ENCODE results near the gene ODC1.

DNA sequence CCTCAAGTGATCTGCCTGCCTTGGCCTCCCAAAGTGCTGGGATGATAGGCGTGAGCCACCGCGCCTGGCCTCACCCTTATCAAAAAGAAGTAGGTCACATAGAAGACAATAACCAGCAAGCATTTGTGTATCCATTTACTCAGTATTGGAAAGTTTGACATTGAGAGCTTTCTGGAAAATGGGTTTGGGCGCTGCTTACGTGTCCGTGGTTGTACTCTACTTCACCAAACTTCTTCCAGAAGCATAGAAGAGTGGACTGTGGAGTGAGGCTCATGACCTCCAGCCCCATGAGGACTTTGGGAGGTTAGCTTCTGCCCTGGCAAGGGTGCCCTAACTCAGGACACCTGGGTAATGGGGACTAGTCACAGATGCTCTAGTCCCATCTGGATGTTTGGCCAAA is 3.7 kb upstream of the ODC1 start:
- TF ChIP-seq, protein P1, sequence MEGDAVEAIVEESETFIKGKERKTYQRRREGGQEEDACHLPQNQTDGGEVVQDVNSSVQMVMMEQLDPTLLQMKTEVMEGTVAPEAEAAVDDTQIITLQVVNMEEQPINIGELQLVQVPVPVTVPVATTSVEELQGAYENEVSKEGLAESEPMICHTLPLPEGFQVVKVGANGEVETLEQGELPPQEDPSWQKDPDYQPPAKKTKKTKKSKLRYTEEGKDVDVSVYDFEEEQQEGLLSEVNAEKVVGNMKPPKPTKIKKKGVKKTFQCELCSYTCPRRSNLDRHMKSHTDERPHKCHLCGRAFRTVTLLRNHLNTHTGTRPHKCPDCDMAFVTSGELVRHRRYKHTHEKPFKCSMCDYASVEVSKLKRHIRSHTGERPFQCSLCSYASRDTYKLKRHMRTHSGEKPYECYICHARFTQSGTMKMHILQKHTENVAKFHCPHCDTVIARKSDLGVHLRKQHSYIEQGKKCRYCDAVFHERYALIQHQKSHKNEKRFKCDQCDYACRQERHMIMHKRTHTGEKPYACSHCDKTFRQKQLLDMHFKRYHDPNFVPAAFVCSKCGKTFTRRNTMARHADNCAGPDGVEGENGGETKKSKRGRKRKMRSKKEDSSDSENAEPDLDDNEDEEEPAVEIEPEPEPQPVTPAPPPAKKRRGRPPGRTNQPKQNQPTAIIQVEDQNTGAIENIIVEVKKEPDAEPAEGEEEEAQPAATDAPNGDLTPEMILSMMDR (tag by site-specific recombination; IDR thresholded peaks at IDR 0.05) = no peak
- TF ChIP-seq ZNF660 (tag by site-specific recombination; IDR thresholded peaks at IDR 0.05) (no peak), YY1 (tag by site-specific recombination; IDR thresholded peaks at IDR 0.05) (no peak), ZNF121 (tag by site-specific recombination; IDR thresholded peaks at IDR 0.05) (no peak), ZNF24 (tag by site-specific recombination; IDR thresholded peaks at IDR 0.05) (no peak), ZNF19 (tag by site-specific recombination; IDR thresholded peaks at IDR 0.05; ENCODE audit: low read depth) (no peak), ZNF114 (tag by site-specific recombination; IDR thresholded peaks at IDR 0.05) (no peak), ZNF248 (tag by site-specific recombination; IDR thresholded peaks at IDR 0.05) (no peak), ZNF138 (tag by site-specific recombination; IDR thresholded peaks at IDR 0.05; ENCODE audit: borderline replicate concordance) (no peak), KLF16 (tag by site-specific recombination; IDR thresholded peaks at IDR 0.05) (no peak)
- TF ChIP-seq, protein P2, sequence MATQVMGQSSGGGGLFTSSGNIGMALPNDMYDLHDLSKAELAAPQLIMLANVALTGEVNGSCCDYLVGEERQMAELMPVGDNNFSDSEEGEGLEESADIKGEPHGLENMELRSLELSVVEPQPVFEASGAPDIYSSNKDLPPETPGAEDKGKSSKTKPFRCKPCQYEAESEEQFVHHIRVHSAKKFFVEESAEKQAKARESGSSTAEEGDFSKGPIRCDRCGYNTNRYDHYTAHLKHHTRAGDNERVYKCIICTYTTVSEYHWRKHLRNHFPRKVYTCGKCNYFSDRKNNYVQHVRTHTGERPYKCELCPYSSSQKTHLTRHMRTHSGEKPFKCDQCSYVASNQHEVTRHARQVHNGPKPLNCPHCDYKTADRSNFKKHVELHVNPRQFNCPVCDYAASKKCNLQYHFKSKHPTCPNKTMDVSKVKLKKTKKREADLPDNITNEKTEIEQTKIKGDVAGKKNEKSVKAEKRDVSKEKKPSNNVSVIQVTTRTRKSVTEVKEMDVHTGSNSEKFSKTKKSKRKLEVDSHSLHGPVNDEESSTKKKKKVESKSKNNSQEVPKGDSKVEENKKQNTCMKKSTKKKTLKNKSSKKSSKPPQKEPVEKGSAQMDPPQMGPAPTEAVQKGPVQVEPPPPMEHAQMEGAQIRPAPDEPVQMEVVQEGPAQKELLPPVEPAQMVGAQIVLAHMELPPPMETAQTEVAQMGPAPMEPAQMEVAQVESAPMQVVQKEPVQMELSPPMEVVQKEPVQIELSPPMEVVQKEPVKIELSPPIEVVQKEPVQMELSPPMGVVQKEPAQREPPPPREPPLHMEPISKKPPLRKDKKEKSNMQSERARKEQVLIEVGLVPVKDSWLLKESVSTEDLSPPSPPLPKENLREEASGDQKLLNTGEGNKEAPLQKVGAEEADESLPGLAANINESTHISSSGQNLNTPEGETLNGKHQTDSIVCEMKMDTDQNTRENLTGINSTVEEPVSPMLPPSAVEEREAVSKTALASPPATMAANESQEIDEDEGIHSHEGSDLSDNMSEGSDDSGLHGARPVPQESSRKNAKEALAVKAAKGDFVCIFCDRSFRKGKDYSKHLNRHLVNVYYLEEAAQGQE (tag by site-specific recombination; IDR thresholded peaks at IDR 0.05) = no peak
- TF ChIP-seq, protein P3, sequence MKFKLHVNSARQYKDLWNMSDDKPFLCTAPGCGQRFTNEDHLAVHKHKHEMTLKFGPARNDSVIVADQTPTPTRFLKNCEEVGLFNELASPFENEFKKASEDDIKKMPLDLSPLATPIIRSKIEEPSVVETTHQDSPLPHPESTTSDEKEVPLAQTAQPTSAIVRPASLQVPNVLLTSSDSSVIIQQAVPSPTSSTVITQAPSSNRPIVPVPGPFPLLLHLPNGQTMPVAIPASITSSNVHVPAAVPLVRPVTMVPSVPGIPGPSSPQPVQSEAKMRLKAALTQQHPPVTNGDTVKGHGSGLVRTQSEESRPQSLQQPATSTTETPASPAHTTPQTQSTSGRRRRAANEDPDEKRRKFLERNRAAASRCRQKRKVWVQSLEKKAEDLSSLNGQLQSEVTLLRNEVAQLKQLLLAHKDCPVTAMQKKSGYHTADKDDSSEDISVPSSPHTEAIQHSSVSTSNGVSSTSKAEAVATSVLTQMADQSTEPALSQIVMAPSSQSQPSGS (tag by site-specific recombination; IDR thresholded peaks at IDR 0.05; ENCODE audit: low read depth) = no peak
